ENCODE results near the gene BHLHE40.
"Not testable (repeated sequence)": the region's sequence is repeated elsewhere in the genome, so short reads cannot be mapped to it uniquely, and the experiment has no call there.

BHLHE40 gene

DNA sequence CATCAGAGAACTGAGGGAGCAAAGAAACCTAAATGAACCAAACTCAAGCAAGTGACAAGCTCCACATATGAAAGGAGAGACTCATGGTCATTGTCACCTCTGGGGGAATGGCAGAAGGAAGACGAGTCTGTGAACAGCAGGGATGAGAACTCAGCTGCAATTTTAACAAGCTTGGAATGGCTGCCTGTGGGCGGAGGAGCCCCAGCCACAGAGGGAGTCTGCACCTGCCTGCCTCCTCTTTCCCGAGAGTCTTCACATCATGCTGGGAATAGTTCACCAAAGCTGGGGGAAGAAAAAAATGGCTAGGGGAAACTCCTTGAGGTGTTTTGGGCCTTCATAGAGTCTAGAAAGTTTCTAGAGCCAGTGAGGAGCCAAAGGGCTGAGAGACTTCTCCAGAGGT lies 21.3 kb upstream of the BHLHE40 start:
- Histone ChIP-seq H2BK5ac (ENCODE audit: low read depth, low read length, poor library complexity, severe bottlenecking) (no peak overlapping the region), H4K8ac (ENCODE audit: low read length) (no peak overlapping the region), H2BK120ac (ENCODE audit: low read depth, low read length) (no peak overlapping the region), H3K4me1 (ENCODE audit: control insufficient read depth, insufficient read depth, low read depth, low read length) (no peaks in the 10 kb centered on the region), H2AK5ac (ENCODE audit: low read length, severe bottlenecking) (no peak overlapping the region), H3K36me3 (ENCODE audit: control insufficient read depth in 1 of 2, insufficient read depth in 2 of 2, low read depth in 1 of 2, low read length in 2 of 2) (no peaks in the 10 kb centered on the region), H3K18ac (ENCODE audit: low read depth in 1 of 2, low read length in 2 of 2) (no peak overlapping the region), H3K4me3 (ENCODE audit: insufficient read depth in 1 of 2, low read depth in 1 of 2, low read length in 2 of 2) (no peak overlapping the region), H2BK12ac (ENCODE audit: low read length in 2 of 2) (no peak overlapping the region), H2AFZ (ENCODE audit: low read depth, low read length) (no peak overlapping the region), H3K14ac (ENCODE audit: low read length in 2 of 2) (no peak overlapping the region), H3K9me3 (ENCODE audit: control insufficient read depth, low read length) (peaks cover 26% of the 10 kb centered on the region), H4K91ac (ENCODE audit: low read length) (no peak overlapping the region), H3K9ac (ENCODE audit: low read length) (no peak overlapping the region), H3K4ac (ENCODE audit: low read depth in 1 of 2, low read length in 2 of 2) (no peak overlapping the region), H3K27ac (ENCODE audit: low read length, poor library complexity, severe bottlenecking) (no peak overlapping the region), H3K27me3 (ENCODE audit: control insufficient read depth in 1 of 2, insufficient read depth in 1 of 2, low read length in 2 of 2) (no peaks in the 10 kb centered on the region), H3K23ac (ENCODE audit: low read length in 2 of 2) (no peak overlapping the region), H2BK15ac (ENCODE audit: low read depth, poor library complexity, severe bottlenecking) (no peak overlapping the region), H3K79me1 (replicated peaks; ENCODE audit: low read length, poor library complexity, severe bottlenecking) (no peaks in the 10 kb centered on the region), H3K4me2 (ENCODE audit: low read length, poor library complexity, severe bottlenecking) (no peak overlapping the region)
- no peak for DNase-seq
- WGBS, result 46% methylated on average over 3 of the region's 3 CpGs

- Histone ChIP-seq H3K4ac (ENCODE audit: low read depth in 1 of 2, low read length in 2 of 2) (no peak overlapping the region), H3K4me3 (ENCODE audit: insufficient read depth in 1 of 2, low read depth in 1 of 2, low read length in 2 of 2) (no peak overlapping the region), H3K4me2 (ENCODE audit: low read length, poor library complexity, severe bottlenecking) (no peak overlapping the region), H3K18ac (ENCODE audit: low read depth in 1 of 2, low read length in 2 of 2) (no peak overlapping the region), H3K14ac (ENCODE audit: low read length in 2 of 2) (no peak overlapping the region), H3K23ac (ENCODE audit: low read length in 2 of 2) (no peak overlapping the region), H2BK15ac (ENCODE audit: low read depth, poor library complexity, severe bottlenecking) (no peak overlapping the region), H2AFZ (ENCODE audit: low read depth, low read length) (no peak overlapping the region), H4K91ac (ENCODE audit: low read length) (no peak overlapping the region), H2BK5ac (ENCODE audit: low read depth, low read length, poor library complexity, severe bottlenecking) (no peak overlapping the region), H2BK120ac (ENCODE audit: low read depth, low read length) (no peak overlapping the region), H2AK5ac (ENCODE audit: low read length, severe bottlenecking) (no peak overlapping the region), H3K9me3 (ENCODE audit: control insufficient read depth, low read length) (peaks cover 26% of the 10 kb centered on the region), H3K79me1 (replicated peaks; ENCODE audit: low read length, poor library complexity, severe bottlenecking) (no peaks in the 10 kb centered on the region), H4K8ac (ENCODE audit: low read length) (no peak overlapping the region), H3K4me1 (ENCODE audit: control insufficient read depth, insufficient read depth, low read depth, low read length) (no peaks in the 10 kb centered on the region), H2BK12ac (ENCODE audit: low read length in 2 of 2) (no peak overlapping the region), H3K27me3 (ENCODE audit: control insufficient read depth in 1 of 2, insufficient read depth in 1 of 2, low read length in 2 of 2) (no peaks in the 10 kb centered on the region), H3K36me3 (ENCODE audit: control insufficient read depth in 1 of 2, insufficient read depth in 2 of 2, low read depth in 1 of 2, low read length in 2 of 2) (no peaks in the 10 kb centered on the region), H3K9ac (ENCODE audit: low read length) (no peak overlapping the region), H3K27ac (ENCODE audit: low read length, poor library complexity, severe bottlenecking) (no peak overlapping the region)
- no peak for DNase-seq
- WGBS, result 88% methylated on average over 2 of the region's 4 CpGs
These were observed 20.1 kb upstream of the BHLHE40 start for GRCh38 chr3:4959180-4959579.

DNA sequence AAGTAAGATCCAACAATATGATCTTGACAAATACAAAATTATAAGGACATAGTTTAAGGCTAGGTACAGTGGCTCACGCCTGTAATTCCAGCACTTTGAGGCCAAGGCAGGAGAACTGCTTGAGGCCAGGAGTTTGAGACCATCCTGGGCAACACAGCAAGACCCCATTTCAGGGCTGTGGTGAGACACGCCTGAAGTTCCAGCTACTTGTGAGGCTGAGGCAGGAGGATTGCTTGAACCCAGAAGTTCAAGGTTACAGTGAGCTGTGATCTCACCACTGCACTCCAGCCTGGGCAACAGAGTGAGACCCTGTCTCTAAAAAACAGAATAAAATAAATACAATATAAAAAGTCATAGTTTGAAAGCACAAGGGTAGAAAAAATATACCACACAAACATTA lies 17.4 kb upstream of the BHLHE40 start:
- WGBS, result 96% methylated on average over 2 of the region's 2 CpGs
- not testable (repeated sequence) for H3K23ac ChIP-seq (ENCODE audit: low read length in 2 of 2); H4K8ac ChIP-seq (ENCODE audit: low read length); DNase-seq; H3K18ac ChIP-seq (ENCODE audit: low read depth in 1 of 2, low read length in 2 of 2); H2BK5ac ChIP-seq (ENCODE audit: low read depth, low read length, poor library complexity, severe bottlenecking); H3K9ac ChIP-seq (ENCODE audit: low read length); H3K36me3 ChIP-seq (ENCODE audit: control insufficient read depth in 1 of 2, insufficient read depth in 2 of 2, low read depth in 1 of 2, low read length in 2 of 2); H2AK5ac ChIP-seq (ENCODE audit: low read length, severe bottlenecking); H3K4me1 ChIP-seq (ENCODE audit: control insufficient read depth, insufficient read depth, low read depth, low read length); H2BK120ac ChIP-seq (ENCODE audit: low read depth, low read length); H3K27me3 ChIP-seq (ENCODE audit: control insufficient read depth in 1 of 2, insufficient read depth in 1 of 2, low read length in 2 of 2); H3K4me3 ChIP-seq (ENCODE audit: insufficient read depth in 1 of 2, low read depth in 1 of 2, low read length in 2 of 2); H3K4ac ChIP-seq (ENCODE audit: low read depth in 1 of 2, low read length in 2 of 2); H4K91ac ChIP-seq (ENCODE audit: low read length); H3K4me2 ChIP-seq (ENCODE audit: low read length, poor library complexity, severe bottlenecking); H3K27ac ChIP-seq (ENCODE audit: low read length, poor library complexity, severe bottlenecking); H3K14ac ChIP-seq (ENCODE audit: low read length in 2 of 2); H2BK12ac ChIP-seq (ENCODE audit: low read length in 2 of 2); H2BK15ac ChIP-seq (ENCODE audit: low read depth, poor library complexity, severe bottlenecking); H3K79me1 ChIP-seq (replicated peaks; ENCODE audit: low read length, poor library complexity, severe bottlenecking); H2AFZ ChIP-seq (ENCODE audit: low read depth, low read length)
- peaks cover 26% of the 10 kb centered on the region for H3K9me3 ChIP-seq (ENCODE audit: control insufficient read depth, low read length)

DNA sequence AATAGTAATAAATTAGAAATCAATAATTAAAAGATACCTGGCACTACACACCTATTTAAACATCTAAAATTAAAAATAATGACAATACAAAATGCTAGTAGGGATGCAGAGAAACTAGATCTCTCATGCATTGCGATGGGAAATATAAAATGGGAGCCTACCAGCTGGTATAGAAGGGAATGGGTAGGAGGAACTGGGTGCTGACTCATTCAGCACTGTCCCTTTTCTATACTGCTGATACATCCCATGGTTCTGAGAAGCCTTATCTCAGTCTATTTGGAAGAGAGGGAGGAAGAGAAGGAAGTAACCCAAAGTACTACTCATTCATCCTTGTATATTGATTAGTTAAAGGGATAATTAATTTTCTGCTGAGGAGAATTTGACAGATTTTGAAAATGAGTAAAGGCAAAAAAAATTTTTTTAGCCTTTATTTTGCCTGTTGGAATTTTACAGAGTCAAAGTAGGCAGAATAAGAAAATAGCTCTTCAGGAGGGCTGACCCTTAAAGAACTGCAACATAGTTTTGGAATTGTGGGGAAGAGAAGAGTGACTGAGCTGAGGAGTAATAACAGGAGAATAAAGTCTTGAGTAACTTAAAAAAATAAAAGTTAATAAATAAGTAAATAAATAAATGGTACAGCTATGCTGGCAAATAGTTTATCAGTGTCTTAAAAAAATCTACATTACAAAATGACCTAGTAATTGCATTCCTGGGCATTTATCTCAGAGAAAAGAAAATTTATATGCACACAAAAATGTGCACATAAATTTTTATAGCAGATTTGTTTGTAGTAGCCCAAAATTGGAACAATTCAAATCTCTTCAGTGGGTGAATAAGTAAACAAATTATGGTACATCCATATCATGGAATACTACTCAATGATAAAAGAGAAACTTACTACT lies 15.3 kb upstream of the BHLHE40 start:
- no peak overlapping the region for H2BK12ac ChIP-seq (ENCODE audit: low read length in 2 of 2)
- no peak overlapping the region for H3K9ac ChIP-seq (ENCODE audit: low read length)
- H4K91ac ChIP-seq (ENCODE audit: low read length), result no peak overlapping the region
- no peak overlapping the region for H4K8ac ChIP-seq (ENCODE audit: low read length)
- no peak overlapping the region for H3K27ac ChIP-seq (ENCODE audit: low read length, poor library complexity, severe bottlenecking)
- H2BK15ac ChIP-seq (ENCODE audit: low read depth, poor library complexity, severe bottlenecking), result no peak overlapping the region
- H2AK5ac ChIP-seq (ENCODE audit: low read length, severe bottlenecking), result no peak overlapping the region
- no peak overlapping the region for H3K4me3 ChIP-seq (ENCODE audit: insufficient read depth in 1 of 2, low read depth in 1 of 2, low read length in 2 of 2)
- H3K4ac ChIP-seq (ENCODE audit: low read depth in 1 of 2, low read length in 2 of 2), result no peak overlapping the region
- H3K27me3 ChIP-seq (ENCODE audit: control insufficient read depth in 1 of 2, insufficient read depth in 1 of 2, low read length in 2 of 2), result no peaks in the 10 kb centered on the region
- no peak overlapping the region for H2AFZ ChIP-seq (ENCODE audit: low read depth, low read length)
- peaks cover 13% of the 10 kb centered on the region for H3K9me3 ChIP-seq (ENCODE audit: control insufficient read depth, low read length)
- no peak overlapping the region for H3K23ac ChIP-seq (ENCODE audit: low read length in 2 of 2)
- H3K4me2 ChIP-seq (ENCODE audit: low read length, poor library complexity, severe bottlenecking), result no peak overlapping the region
- no peaks in the 10 kb centered on the region for H3K79me1 ChIP-seq (replicated peaks; ENCODE audit: low read length, poor library complexity, severe bottlenecking)
- H3K14ac ChIP-seq (ENCODE audit: low read length in 2 of 2), result no peak overlapping the region
- H3K36me3 ChIP-seq (ENCODE audit: control insufficient read depth in 1 of 2, insufficient read depth in 2 of 2, low read depth in 1 of 2, low read length in 2 of 2), result no peaks in the 10 kb centered on the region
- 100% methylated on average over 1 of the region's 1 CpG for WGBS
- H3K4me1 ChIP-seq (ENCODE audit: control insufficient read depth, insufficient read depth, low read depth, low read length), result no peaks in the 10 kb centered on the region
- H3K18ac ChIP-seq (ENCODE audit: low read depth in 1 of 2, low read length in 2 of 2), result no peak overlapping the region
- H2BK5ac ChIP-seq (ENCODE audit: low read depth, low read length, poor library complexity, severe bottlenecking), result no peak overlapping the region
- DNase-seq, result no peak
- no peak overlapping the region for H2BK120ac ChIP-seq (ENCODE audit: low read depth, low read length)

Measured in mesenchymal stem cell (in vitro differentiated cells and primary cell).